IMR-90 (cell line): ENCODE measurements around the gene NCAPH2. TPM values are rescaled to one million over a fixed set of nuclear protein-coding genes. Genes with fewer than 3 reads are reported as not detected.

Experiments used
- ATAC-seq: fragments of 200-7000 bp; cut with Tn5 transposase; 2 replicates; pipeline ENCODE4 v1.9.1; 2020; ENCODE audit warnings: low read depth, mild to moderate bottlenecking, moderate library complexity
- BruUV-seq: library from RNA; stranded (reverse); fragments of 400-500 nt; replicated peaks from 2 replicates; lab custom pipeline; 2021; lab: Mats Ljungman, UMichigan
- CTCF ChIA-PET: fragments of 300-600 bp; formaldehyde crosslinking; extraction: SDS; loops from one replicate; lab custom pipeline; 2021; ENCODE audit warnings: antibody characterized with exemption; lab: Yijun Ruan, JAX
- POLR2A ChIA-PET: fragments of 300-600 bp; sonication (Branson Sonifier 250); formaldehyde crosslinking; loops from one replicate; lab custom pipeline; 2022; ENCODE audit warnings: antibody characterized with exemption; ENCODE audit not compliant: unreplicated experiment; lab: Charles Lee
- DNase-seq: peaks from one replicate; pipeline ENCODE4 v3.0.0; 2013
- H2AFZ ChIP-seq: replicated peaks from 2 replicates; pipeline ENCODE3; 2013; ENCODE audit warnings: low read length, mild to moderate bottlenecking; ENCODE audit not compliant: poor library complexity
- H2AK5ac ChIP-seq: 2 replicates; pipeline ENCODE4 v1.6.1; 2013; ENCODE audit warnings: low read depth, low read length, inconsistent platforms
- H2AK9ac ChIP-seq: replicated peaks from 2 replicates; pipeline ENCODE3; 2013; ENCODE audit warnings: mild to moderate bottlenecking, low read depth, low read length, moderate library complexity; ENCODE audit not compliant: poor library complexity
- H2BK120ac ChIP-seq: 2 replicates; pipeline ENCODE4 v1.6.1; 2013; ENCODE audit warnings: low read depth, low read length, inconsistent platforms
- H2BK15ac ChIP-seq: 3 replicates; pipeline ENCODE4 v1.6.1; 2013; ENCODE audit warnings: low read depth, low read length, inconsistent platforms
- H2BK20ac ChIP-seq: 2 replicates; pipeline ENCODE4 v1.6.1; 2013; ENCODE audit warnings: low read depth, mild to moderate bottlenecking, inconsistent platforms, low read length, moderate library complexity
- H2BK5ac ChIP-seq: 2 replicates; pipeline ENCODE4 v1.6.1; 2013; ENCODE audit warnings: mild to moderate bottlenecking, low read depth, low read length, inconsistent platforms; ENCODE audit not compliant: poor library complexity, severe bottlenecking
- H3K14ac ChIP-seq: replicated peaks from 2 replicates; pipeline ENCODE4 v1.6.1; 2013; ENCODE audit warnings: low read depth, low read length, inconsistent platforms
- H3K18ac ChIP-seq: 2 replicates; pipeline ENCODE4 v1.6.1; 2013; ENCODE audit warnings: low read depth, low read length, control low read depth
- H3K23ac ChIP-seq: 2 replicates; pipeline ENCODE4 v1.6.1; 2013; ENCODE audit warnings: low read depth, low read length, inconsistent platforms
- H3K27ac ChIP-seq: 2 replicates; pipeline ENCODE4 v1.5.1; 2013; ENCODE audit warnings: mild to moderate bottlenecking, control low read depth, low read length; ENCODE audit not compliant: insufficient read depth
- H3K27me3 ChIP-seq: 2 replicates; pipeline ENCODE4 v1.6.1; 2013; ENCODE audit warnings: low read length; ENCODE audit not compliant: control insufficient read depth, insufficient read depth
- H3K36me3 ChIP-seq: 2 replicates; pipeline ENCODE4 v1.6.1; 2013; ENCODE audit warnings: low read length, mixed read lengths; ENCODE audit not compliant: control insufficient read depth, insufficient read depth
- H3K4ac ChIP-seq: 2 replicates; pipeline ENCODE4 v1.6.1; 2013; ENCODE audit warnings: low read depth, low read length, inconsistent platforms
- H3K4me1 ChIP-seq: 2 replicates; pipeline ENCODE4 v1.6.1; 2013; ENCODE audit warnings: low read length, mixed read lengths; ENCODE audit not compliant: control insufficient read depth, insufficient read depth
- H3K4me2 ChIP-seq: 2 replicates; pipeline ENCODE4 v1.6.1; 2013; ENCODE audit warnings: low read depth, mild to moderate bottlenecking, control low read depth, low read length, moderate library complexity
- H3K4me3 ChIP-seq: 2 replicates; pipeline ENCODE4 v1.5.1; 2013; ENCODE audit warnings: low read depth, mild to moderate bottlenecking, control low read depth, low read length, moderate library complexity; ENCODE audit not compliant: insufficient read depth
- H3K56ac ChIP-seq: 2 replicates; pipeline ENCODE4 v1.6.1; 2013; ENCODE audit warnings: low read length, inconsistent platforms; ENCODE audit not compliant: insufficient read depth; ENCODE audit errors: extremely low read depth
- H3K79me1 ChIP-seq, 2 experiments: 2 replicates each; pipeline ENCODE4 v1.6.1; 2013; ENCODE audit warnings: low read length in 2 of 2, inconsistent platforms in 1 of 2, low read depth in 1 of 2
- H3K9ac ChIP-seq: 2 replicates; pipeline ENCODE4 v1.6.1; 2013; ENCODE audit warnings: low read depth, low read length, control low read depth
- H3K9me1 ChIP-seq: 2 replicates; pipeline ENCODE4 v1.6.1; 2013; ENCODE audit warnings: low read length, inconsistent platforms; ENCODE audit not compliant: insufficient read depth
- H3K9me3 ChIP-seq: 2 replicates; pipeline ENCODE4 v1.6.1; 2013; ENCODE audit warnings: low read length; ENCODE audit not compliant: control insufficient read depth, insufficient read depth
- H4K20me1 ChIP-seq: 2 replicates; pipeline ENCODE4 v1.6.1; 2013; ENCODE audit warnings: low read length, inconsistent platforms; ENCODE audit not compliant: insufficient read depth
- H4K5ac ChIP-seq: 2 replicates; pipeline ENCODE4 v1.6.1; 2013; ENCODE audit warnings: mild to moderate bottlenecking, low read depth, low read length, control low read depth
- H4K8ac ChIP-seq, 2 experiments: 2 replicates each; pipeline ENCODE4 v1.6.1; 2013; ENCODE audit warnings: low read depth in 2 of 2, low read length in 2 of 2, control low read depth in 1 of 2, inconsistent platforms in 1 of 2
- H4K91ac ChIP-seq: 2 replicates; pipeline ENCODE4 v1.6.1; 2013; ENCODE audit warnings: low read depth, low read length, inconsistent platforms; ENCODE audit not compliant: insufficient read depth
- CEBPB ChIP-seq: IDR thresholded peaks from 2 replicates; pipeline ENCODE4 v1.6.1; 2012; ENCODE audit warnings: low read depth, low read length, improper control_type of control experiment
- MAFK ChIP-seq: IDR thresholded peaks from 2 replicates; pipeline ENCODE4 v1.6.1; 2012; ENCODE audit warnings: low read depth, low read length, improper control_type of control experiment
- POLR2A ChIP-seq: IDR thresholded peaks from 2 replicates; pipeline ENCODE4 v1.6.1; 2012; ENCODE audit warnings: mild to moderate bottlenecking, low read depth, low read length
- RAD21 ChIP-seq: IDR thresholded peaks from 2 replicates; pipeline ENCODE4 v1.6.1; 2012; ENCODE audit warnings: low read length, improper control_type of control experiment
- SMC3 ChIP-seq: fragments of 150-350 bp; IDR thresholded peaks from 2 replicates; pipeline ENCODE4 v1.6.1; 2016; ENCODE audit warnings: low read depth, mild to moderate bottlenecking, antibody characterized with exemption, low read length, moderate library complexity
- WGBS, 2 experiments: methylation state at CpG; one replicate each; pipeline versions ENCODE4 v1.1.5 to v1.1.7; 2013; ENCODE audit warnings: missing lambda C conversion rate in 2 of 2; ENCODE audit not compliant: insufficient read length in 1 of 2; ENCODE audit errors: extremely low coverage in 2 of 2; 5-methylcytosine and 5-hydroxymethylcytosine counted together
- dilution Hi-C: fragments of 300-500 bp; cut with HindIII; formaldehyde crosslinking; loops from one replicate; pipeline ENCODE4 v1.14.3; 2018; ENCODE audit warnings: low sequenced_read_pairs; ENCODE audit not compliant: unreplicated experiment
- in situ Hi-C: fragments of 300-500 bp; cut with MboI; formaldehyde crosslinking; loops from 3 replicates; pipeline ENCODE4 v1.14.3; 2019; ENCODE audit warnings: low sequenced_read_pairs, inconsistent platforms, mixed read lengths
- intact Hi-C: fragments of 100-400 bp; cut with micrococcal nuclease; formaldehyde crosslinking; loops from 2 replicates; pipeline ENCODE4 v1.10.0; 2022
- polyA plus RNA-seq, 3 experiments: library from polyadenylated mRNA; depleted of rRNA; stranded (reverse); fragments of >200 nt; gene quantifications; 2 replicates each; pipeline ENCODE4 v1.2.3, GENCODE V29; 2012; ENCODE audit warnings: low replicate concordance in 1 of 3
- total RNA-seq: library from RNA; depleted of rRNA; stranded (reverse); fragments of >200 nt; gene quantifications from 2 replicates; pipeline ENCODE4 v1.2.3, GENCODE V29; 2012

Gene NCAPH2
- total and polyA plus RNA-seq, 2 of the 4 experiments (the other 2 are of a cell fraction), result 30.2 to 38.5 TPM

GRCh38 chr22:50513175-50513574 is 5.2 kb downstream of the NCAPH2 start:
- no TSS peak for BruUV-seq
- WGBS, 2 experiments, result 97% methylated on average over 12 of the region's 15 CpGs; no CpG with 5 or more reads in 1 of the 2 experiments
- ChIA-PET POLR2A (no interaction called here), CTCF (no interaction called here)
- H2BK5ac ChIP-seq, result no peak overlapping the region
- H3K79me1 ChIP-seq, result peaks cover 39 to 61% of the 10 kb centered on the region in 2 experiments
- DNase-seq (no peak), ATAC-seq (no peak)
- no peak overlapping the region for H3K9ac ChIP-seq
- no peak overlapping the region for H2BK20ac ChIP-seq
- H2AK5ac ChIP-seq, result no peak overlapping the region
- H3K9me1 ChIP-seq, result peaks cover 4% of the 10 kb centered on the region; the same call in 1 of the 2 replicates
- peaks cover 2% of the 10 kb centered on the region; the same call in 1 of the 2 replicates for H3K4me1 ChIP-seq
- H3K4ac ChIP-seq, result no peak overlapping the region
- H3K36me3 ChIP-seq, result peaks cover 15% of the 10 kb centered on the region
- H4K5ac ChIP-seq, result no peak overlapping the region
- dilution Hi-C loops, result no loop called here
- H3K4me2 ChIP-seq, result no peak overlapping the region
- H3K27ac ChIP-seq, result no peak overlapping the region
- H2AK9ac ChIP-seq, result no peak overlapping the region
- no peak overlapping the region for H2BK120ac ChIP-seq
- no peak for TF ChIP-seq MAFK
- no peak for TF ChIP-seq RAD21
- TF ChIP-seq POLR2A, result no peak
- no peak for TF ChIP-seq SMC3
- no peak for TF ChIP-seq CEBPB
- H3K18ac ChIP-seq, result no peak overlapping the region
- H3K23ac ChIP-seq, result no peak overlapping the region
- intact Hi-C loops, result no loop called here
- no peak overlapping the region for H4K8ac ChIP-seq
- in situ Hi-C loops, result no loop called here
- H4K91ac ChIP-seq, result no peak overlapping the region
- H4K20me1 ChIP-seq, result peaks cover 4% of the 10 kb centered on the region
- no peaks in the 10 kb centered on the region for H3K27me3 ChIP-seq
- H3K56ac ChIP-seq, result no peak overlapping the region
- H2AFZ ChIP-seq, result no peak overlapping the region
- H2BK15ac ChIP-seq, result no peak overlapping the region
- no peak overlapping the region for H3K4me3 ChIP-seq
- H3K14ac ChIP-seq, result no peak overlapping the region
- H3K9me3 ChIP-seq, result no peaks in the 10 kb centered on the region
